HepG2 (cell line): ENCODE measurements around the gene TRIM31. TPM values are rescaled to one million over a fixed set of nuclear protein-coding genes. Genes with fewer than 3 reads are reported as not detected.

ENCODE experiments used
- AGO2 ChIP-seq: fragments of 200-400 bp; formaldehyde crosslinking; optimal IDR thresholded peaks from 2 replicates; pipeline ENCODE3; 2017; ENCODE audit warnings: mild to moderate bottlenecking, low read depth, low read length, moderate library complexity
- CBX5 ChIP-seq: sonication (generic); formaldehyde crosslinking; IDR thresholded peaks from 2 replicates; pipeline ENCODE4 v1.4.0; 2020; ENCODE audit warnings: missing genetic modification reagents, borderline replicate concordance
- FLYWCH1 ChIP-seq: sonication (generic); formaldehyde crosslinking; IDR thresholded peaks from 2 replicates; pipeline ENCODE4 v1.8.1; 2023; ENCODE audit warnings: mild to moderate bottlenecking, missing genetic modification reagents
- GATAD2A ChIP-seq: IDR thresholded peaks from 2 replicates; pipeline ENCODE4 v1.6.1; 2016
- KLF12 ChIP-seq: sonication (generic); formaldehyde crosslinking; IDR thresholded peaks from 2 replicates; pipeline ENCODE4 v1.4.0; 2020; ENCODE audit warnings: missing genetic modification reagents, borderline replicate concordance
- LRRFIP1 ChIP-seq: sonication (generic); formaldehyde crosslinking; conservative IDR thresholded peaks from 2 replicates; pipeline ENCODE4 v1.4.0; 2020; ENCODE audit warnings: missing genetic modification reagents
- PATZ1 ChIP-seq: sonication (generic); formaldehyde crosslinking; IDR thresholded peaks from 2 replicates; pipeline ENCODE4 v1.4.0; 2020; ENCODE audit warnings: missing genetic modification reagents
- SETDB1 ChIP-seq: sonication (generic); formaldehyde crosslinking; IDR thresholded peaks from 2 replicates; pipeline ENCODE4 v1.5.1; 2020; ENCODE audit warnings: missing genetic modification reagents, mild to moderate bottlenecking, borderline replicate concordance
- SOX6 ChIP-seq, 2 experiments: fragments of 450-650 bp in 1 of 2; sonication (generic) in 1 of 2; formaldehyde crosslinking in 1 of 2; IDR thresholded peaks; 2 replicates each; pipeline versions ENCODE4 v1.4.0 to v1.6.1; 2017 to 2020; ENCODE audit warnings: antibody characterized with exemption in 1 of 2, mild to moderate bottlenecking in 1 of 2, missing genetic modification reagents in 1 of 2
- ZFYVE20 ChIP-seq: sonication (generic); formaldehyde crosslinking; IDR thresholded peaks from 2 replicates; pipeline ENCODE4 v1.8.0; 2023; ENCODE audit warnings: low read depth, mild to moderate bottlenecking, moderate library complexity, missing genetic modification reagents, borderline replicate concordance
- ZKSCAN8 ChIP-seq: IDR thresholded peaks from 2 replicates; pipeline ENCODE4 v1.6.1; 2016; ENCODE audit warnings: borderline replicate concordance, missing genetic modification reagents, missing compliant biosample characterization
- ZMYM2 ChIP-seq: sonication (generic); formaldehyde crosslinking; IDR thresholded peaks from 2 replicates; pipeline ENCODE4 v1.8.0; 2022; ENCODE audit warnings: mild to moderate bottlenecking, missing genetic modification reagents
- ZNF20 ChIP-seq: sonication (generic); formaldehyde crosslinking; IDR thresholded peaks from 2 replicates; pipeline ENCODE4 v1.4.0; 2020; ENCODE audit warnings: mild to moderate bottlenecking, moderate library complexity, missing genetic modification reagents
- ZNF280B ChIP-seq: sonication (generic); formaldehyde crosslinking; IDR thresholded peaks from 2 replicates; pipeline ENCODE4 v1.5.0; 2020; ENCODE audit warnings: missing genetic modification reagents, mild to moderate bottlenecking, borderline replicate concordance
- ZNF609 ChIP-seq: sonication (generic); formaldehyde crosslinking; IDR thresholded peaks from 2 replicates; pipeline ENCODE4 v1.4.0; 2020; ENCODE audit warnings: mild to moderate bottlenecking, missing genetic modification reagents, borderline replicate concordance
- ZNF761 ChIP-seq: sonication (generic); formaldehyde crosslinking; conservative IDR thresholded peaks from 2 replicates; pipeline ENCODE4 v1.4.0; 2020; ENCODE audit warnings: mild to moderate bottlenecking, missing genetic modification reagents
- ZSCAN22 ChIP-seq: sonication (generic); formaldehyde crosslinking; IDR thresholded peaks from 2 replicates; pipeline ENCODE4 v1.4.0; 2020; ENCODE audit warnings: mild to moderate bottlenecking, missing genetic modification reagents
- polyA plus RNA-seq, 8 experiments: library from polyadenylated mRNA; depleted of rRNA in 3 of 8; stranded (reverse) in 7 of 8; unstranded in 1 of 8; fragments of >200 nt; fragmentation: Illumina TruSeq in 4 of 8; extraction: Trizol in 4 of 8; gene quantifications; 2 replicates each; pipeline versions ENCODE4 v1.2.1 to v1.2.3, GENCODE V29; 2011 to 2016; ENCODE audit warnings: low read depth in 4 of 8, missing spikeins in 1 of 8, mixed read lengths in 1 of 8; ENCODE audit not compliant: insufficient read depth in 1 of 8
- total RNA-seq, 5 experiments: library from RNA; depleted of rRNA; stranded (reverse); fragments of >200 nt; fragmentation: Illumina TruSeq; extraction: Trizol; gene quantifications; 2 replicates each; pipeline ENCODE4 v1.2.3, GENCODE V29; 2016; ENCODE audit warnings: low read depth in 1 of 5

TRIM31 gene
- total and polyA plus RNA-seq, 2 of the 13 experiments (the other 11 are each of a cell fraction or from before 2014, with no cell fraction given) = 0.13 to 0.51 TPM

GRCh38 chr6:30061092-30061857, 51.6 kb downstream of the TRIM31 start, which contains the start of gene POLR1H (continued):
- 0 out of 2 replicates have a peak, but pooled peaks have one; percentile 16 for TF ChIP-seq ZNF609 (CRISPR knock-in tag)
- TF ChIP-seq GATAD2A (CRISPR knock-in tag) = peak; percentile 92
- no peak for TF ChIP-seq SETDB1 (CRISPR knock-in tag)
- peak; percentile 91; the same call in 1 of the 2 replicates for TF ChIP-seq ZKSCAN8 (CRISPR knock-in tag)
- no peak for TF ChIP-seq SOX6 (IDR thresholded peaks at IDR 0.05)
- TF ChIP-seq SOX6 (CRISPR knock-in tag; IDR thresholded peaks at IDR 0.05) = peak; percentile 72
- TF ChIP-seq AGO2 = peak; percentile 23
- peak; percentile 94; the same call in 1 of the 2 replicates for TF ChIP-seq KLF12 (CRISPR knock-in tag)
- TF ChIP-seq ZNF280B (CRISPR knock-in tag) = no peak; the same call in 1 of the 2 replicates
- peak; percentile 34; the same call in 1 of the 2 replicates for TF ChIP-seq PATZ1 (CRISPR knock-in tag)
- 0 out of 2 replicates have a peak, but pooled peaks have one; percentile 76 for TF ChIP-seq ZNF761 (CRISPR knock-in tag)
- no peak for TF ChIP-seq LRRFIP1 (CRISPR knock-in tag)
- TF ChIP-seq ZSCAN22 (CRISPR knock-in tag) = no peak
- TF ChIP-seq ZMYM2 (CRISPR knock-in tag) = no peak; the same call in 1 of the 2 replicates
- 0 out of 2 replicates have a peak, but pooled peaks have one; percentile 76 for TF ChIP-seq ZNF20
- no peak for TF ChIP-seq FLYWCH1 (CRISPR knock-in tag)
- peak; percentile 97 for TF ChIP-seq CBX5 (CRISPR knock-in tag)
- peak; percentile 81; the same call in 1 of the 2 replicates for TF ChIP-seq ZFYVE20 (CRISPR knock-in tag)
